Activated T-cell treated with anti-CD3 and anti-CD28 coated beads, Interleukin-2, amount 50 U/mL, for 72 hours (primary cell): Measurements from ENCODE around the gene SYTL4. TPM values are rescaled to one million over a fixed set of nuclear protein-coding genes. Genes with fewer than 3 reads are reported as not detected.

Source experiments
- ATAC-seq, 2 donors: fragments of 150-1000 bp; cut with Tn5 transposase; replicated peaks in 1 of 2; 2 replicates each; pipeline ENCODE4 v1.10.0; 2021; ENCODE audit warnings: moderate library complexity in 2 of 2, mild to moderate bottlenecking in 1 of 2
- DNase-seq, 2 donors: peaks; one replicate each; pipeline ENCODE4 v3.0.0; 2021 to 2022; ENCODE audit warnings: mixed read lengths in 1 of 2
- H3K27ac Mint-ChIP-seq: one replicate; pipeline ENCODE4 v1.8.0; 2022; ENCODE audit warnings: mild to moderate bottlenecking, moderate library complexity, mixed read lengths
- H3K27me3 Mint-ChIP-seq: one replicate; pipeline ENCODE4 v1.8.0; 2022; ENCODE audit warnings: low read depth, mixed read lengths
- H3K36me3 Mint-ChIP-seq, 2 donors: one replicate each; pipeline ENCODE4 v1.8.0; 2022; ENCODE audit warnings: mixed read lengths in 2 of 2, mild to moderate bottlenecking in 1 of 2; ENCODE audit not compliant: insufficient read depth in 2 of 2
- H3K4me1 Mint-ChIP-seq: one replicate; pipeline ENCODE4 v1.8.0; 2022; ENCODE audit warnings: low read depth, mixed read lengths
- H3K4me3 Mint-ChIP-seq, 2 donors: one replicate each; pipeline ENCODE4 v1.8.0; 2022; ENCODE audit warnings: mild to moderate bottlenecking in 2 of 2, mixed read lengths in 2 of 2, moderate library complexity in 2 of 2
- H3K9me3 Mint-ChIP-seq, 2 donors: one replicate each; pipeline ENCODE4 v1.8.0; 2022; ENCODE audit warnings: mixed read lengths in 2 of 2
- total RNA-seq, 2 donors: library from RNA; stranded (reverse); gene quantifications; one replicate each; pipeline ENCODE4 v1.2.3, GENCODE V29; 2022

The SYTL4 gene
- total RNA-seq, 2 donors from 2014 or later: not detected

DNA sequence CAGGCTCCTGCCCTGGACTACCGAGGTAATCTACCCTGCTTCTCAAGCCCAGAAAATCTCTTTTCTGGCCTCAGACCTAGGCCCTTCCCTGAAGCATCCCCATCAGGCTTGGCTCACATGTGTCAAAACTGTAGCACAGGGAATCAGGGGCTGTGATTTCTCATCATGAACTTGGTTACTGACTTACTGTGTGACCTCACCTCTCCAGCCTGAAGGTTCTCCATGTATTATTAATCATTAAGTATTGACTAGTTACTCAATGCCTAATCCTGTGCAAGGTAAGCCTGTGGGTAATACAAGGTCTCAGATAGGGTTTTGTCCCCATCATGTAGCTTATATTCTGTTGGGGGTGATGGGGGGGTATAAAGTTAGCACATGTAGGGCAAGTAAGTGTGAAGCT, 81.1 kb downstream of the SYTL4 start:
- ATAC-seq (no peak), DNase-seq (no peak)
- Mint-ChIP-seq H3K9me3 (no peaks in the 10 kb centered on the region), H3K4me3 (no peak overlapping the region), H3K27me3 (peaks cover 38% of the 10 kb centered on the region), H3K27ac (no peak overlapping the region), H3K4me1 (no peaks in the 10 kb centered on the region), H3K36me3 (no peaks in the 10 kb centered on the region)

DNA sequence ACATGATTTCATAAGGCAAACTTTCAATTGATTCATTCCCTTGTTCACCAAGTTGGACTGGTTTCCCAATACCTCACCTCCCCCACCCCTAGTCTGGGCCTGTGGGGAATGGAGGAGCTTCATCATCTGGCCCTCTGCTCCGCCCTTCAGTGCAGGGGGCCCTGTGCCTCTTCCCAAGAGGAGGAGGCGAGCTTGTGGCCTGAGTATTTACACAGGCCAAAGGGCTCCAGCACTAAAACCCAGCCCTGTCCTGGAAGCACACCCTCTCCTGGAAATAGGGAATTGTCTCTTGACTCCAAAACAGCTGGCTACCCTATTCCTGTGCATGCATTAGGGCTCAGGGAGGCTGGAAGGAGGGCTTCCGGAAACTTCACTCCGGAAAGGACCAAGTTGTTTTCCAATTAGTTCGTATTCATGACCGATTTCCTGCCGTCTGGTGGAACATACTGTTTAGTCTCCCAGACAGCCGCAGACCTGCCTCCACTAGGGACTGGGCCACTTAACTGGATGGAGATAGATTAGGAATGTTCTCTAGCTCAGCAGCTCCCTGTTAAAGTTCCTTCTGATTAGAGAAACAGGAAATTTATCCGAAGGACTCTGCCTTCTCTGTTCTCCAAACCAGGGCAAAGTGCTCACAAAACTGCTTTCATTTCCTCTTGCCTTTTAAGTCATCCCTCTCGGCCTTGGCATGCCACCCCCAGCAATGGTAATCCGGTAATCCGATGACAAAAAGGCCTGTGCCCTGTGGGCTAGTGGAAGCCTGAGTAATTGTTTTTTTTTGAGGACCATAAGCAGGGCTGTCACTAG, 82.2 kb downstream of the SYTL4 start:
- no peaks in the 10 kb centered on the region for H3K4me1 Mint-ChIP-seq
- H3K4me3 Mint-ChIP-seq: no peak overlapping the region

DNA sequence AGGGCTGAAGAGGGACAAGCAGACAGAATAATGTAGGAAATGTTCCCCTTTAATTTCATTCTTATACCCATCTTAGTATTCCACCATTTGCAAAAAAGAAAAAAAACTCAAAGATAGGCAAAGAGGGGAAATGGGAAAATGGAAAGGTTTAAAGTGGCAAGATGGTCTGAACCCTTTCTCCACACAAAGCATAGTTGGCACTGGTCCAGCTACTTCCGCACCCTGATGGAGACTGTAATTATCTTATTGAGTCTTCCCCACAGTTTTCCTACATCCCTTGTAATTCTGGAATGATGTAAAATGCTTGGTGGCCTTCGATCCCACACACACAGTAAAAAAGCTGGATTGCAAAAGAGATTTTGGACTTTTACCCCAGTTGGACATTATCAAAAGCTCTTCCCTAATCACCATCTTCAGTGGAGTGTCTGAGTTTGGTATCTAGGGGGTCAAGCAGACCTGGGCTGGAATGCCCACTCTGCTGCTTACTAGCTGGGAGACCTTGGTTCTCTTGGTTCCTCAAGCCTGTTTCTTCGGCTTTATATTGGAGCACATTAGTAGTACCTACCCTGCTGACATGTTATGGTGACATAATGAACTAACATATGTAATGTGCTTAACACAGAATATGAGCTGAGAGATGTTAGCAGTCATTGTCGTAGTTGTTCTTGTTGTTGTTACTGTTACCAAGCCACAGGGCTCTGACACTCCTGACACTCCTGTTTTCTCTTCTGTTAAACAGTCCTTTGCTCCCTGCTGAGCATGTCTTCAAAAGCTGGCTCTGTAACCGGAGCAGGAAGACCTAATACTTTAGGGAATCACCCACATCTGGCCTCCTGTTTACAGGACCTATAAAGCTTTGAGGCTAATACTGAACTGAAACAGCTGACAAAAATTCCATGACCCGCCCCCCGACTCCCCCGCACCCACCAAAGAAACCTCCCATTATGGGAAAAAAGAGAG, 83.2 kb downstream of the SYTL4 start:
- no peak for DNase-seq
- Mint-ChIP-seq H3K4me3 (no peak overlapping the region), H3K27me3 (peaks cover 53% of the 10 kb centered on the region), H3K4me1 (no peaks in the 10 kb centered on the region), H3K27ac (no peak overlapping the region), H3K9me3 (no peaks in the 10 kb centered on the region), H3K36me3 (no peaks in the 10 kb centered on the region)
- no peak for ATAC-seq

More for the DNA sequence above, 82.2 kb downstream of the SYTL4 start:
- ATAC-seq (no peak), DNase-seq (no peak)
- peaks cover 44% of the 10 kb centered on the region for H3K27me3 Mint-ChIP-seq
- no peaks in the 10 kb centered on the region for H3K36me3 Mint-ChIP-seq
- H3K27ac Mint-ChIP-seq: no peak overlapping the region
- H3K9me3 Mint-ChIP-seq: no peaks in the 10 kb centered on the region

DNA sequence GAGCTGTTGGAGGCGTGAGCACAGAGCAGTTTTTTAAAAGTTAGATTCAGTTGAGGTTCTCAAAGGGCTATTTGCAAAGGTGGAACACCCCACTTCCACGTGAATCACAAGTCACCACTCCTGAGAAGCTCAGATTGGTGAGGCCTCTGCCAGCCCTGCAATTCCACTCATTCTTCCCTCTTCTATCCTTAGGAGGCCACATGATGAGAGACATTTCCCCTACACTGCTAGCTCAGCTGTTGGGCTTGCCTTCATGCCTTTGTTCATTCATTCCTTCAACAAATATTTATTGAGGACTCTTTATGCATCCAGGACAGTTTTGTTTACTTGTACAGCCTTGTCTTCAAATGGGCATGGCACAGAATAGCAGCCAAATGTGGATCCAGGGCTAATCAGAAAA, 84.2 kb downstream of the SYTL4 start:
- Mint-ChIP-seq H3K36me3 (no peaks in the 10 kb centered on the region), H3K27ac (no peak overlapping the region), H3K4me1 (no peaks in the 10 kb centered on the region), H3K27me3 (peaks cover 50% of the 10 kb centered on the region), H3K9me3 (no peaks in the 10 kb centered on the region), H3K4me3 (no peak overlapping the region)
- no peak for DNase-seq
- no peak for ATAC-seq

DNA sequence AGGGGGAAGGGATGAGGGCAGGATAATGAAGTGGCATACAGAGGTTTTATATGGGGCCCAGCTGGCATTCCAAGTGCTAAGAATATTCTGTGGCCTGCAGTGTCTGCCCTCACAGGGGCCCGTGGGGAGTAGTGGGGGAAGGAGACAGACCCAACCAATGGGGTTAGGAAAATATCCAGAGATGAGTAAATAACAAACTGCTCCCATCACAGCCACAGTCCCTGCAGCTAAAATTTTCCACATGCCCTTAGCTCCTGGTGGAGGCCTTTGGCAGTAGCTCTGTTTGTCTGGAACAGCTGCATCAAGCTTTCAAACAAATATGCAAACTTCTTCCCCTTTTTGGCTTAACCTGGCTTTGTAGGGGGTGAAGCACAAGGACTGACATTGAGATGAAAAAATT, 84.8 kb downstream of the SYTL4 start:
- ATAC-seq: no peak
- H3K27ac Mint-ChIP-seq: no peak overlapping the region
- H3K27me3 Mint-ChIP-seq: peaks cover 50% of the 10 kb centered on the region
- no peaks in the 10 kb centered on the region for H3K9me3 Mint-ChIP-seq
- no peaks in the 10 kb centered on the region for H3K36me3 Mint-ChIP-seq
- H3K4me3 Mint-ChIP-seq: no peak overlapping the region
- no peaks in the 10 kb centered on the region for H3K4me1 Mint-ChIP-seq
- DNase-seq: no peak

DNA sequence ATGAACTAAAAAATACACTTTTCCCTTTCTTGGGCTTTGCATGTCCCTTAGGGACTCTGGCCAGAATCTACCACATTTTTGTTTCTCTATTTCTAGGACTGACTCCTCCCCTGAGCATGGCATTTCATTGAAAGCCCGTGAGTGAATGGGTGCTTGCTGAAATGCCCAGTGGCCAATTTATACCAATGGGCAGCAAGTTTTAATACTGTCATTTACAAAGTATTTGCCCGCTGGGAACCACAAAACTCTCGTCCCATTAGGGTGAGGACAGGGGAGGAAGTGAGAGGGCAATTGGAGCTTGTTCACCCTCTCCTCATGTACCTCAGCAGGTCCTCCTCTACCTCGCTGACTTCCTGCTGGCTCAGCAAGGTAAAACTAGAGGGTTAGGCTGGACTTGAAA, 86.8 kb downstream of the SYTL4 start:
- no peak overlapping the region for H3K27ac Mint-ChIP-seq
- no peaks in the 10 kb centered on the region for H3K4me1 Mint-ChIP-seq
- H3K4me3 Mint-ChIP-seq: no peak overlapping the region
- H3K27me3 Mint-ChIP-seq: peaks cover 54% of the 10 kb centered on the region
- no peaks in the 10 kb centered on the region for H3K36me3 Mint-ChIP-seq
- no peak for DNase-seq
- H3K9me3 Mint-ChIP-seq: no peaks in the 10 kb centered on the region
- no peak for ATAC-seq

DNA sequence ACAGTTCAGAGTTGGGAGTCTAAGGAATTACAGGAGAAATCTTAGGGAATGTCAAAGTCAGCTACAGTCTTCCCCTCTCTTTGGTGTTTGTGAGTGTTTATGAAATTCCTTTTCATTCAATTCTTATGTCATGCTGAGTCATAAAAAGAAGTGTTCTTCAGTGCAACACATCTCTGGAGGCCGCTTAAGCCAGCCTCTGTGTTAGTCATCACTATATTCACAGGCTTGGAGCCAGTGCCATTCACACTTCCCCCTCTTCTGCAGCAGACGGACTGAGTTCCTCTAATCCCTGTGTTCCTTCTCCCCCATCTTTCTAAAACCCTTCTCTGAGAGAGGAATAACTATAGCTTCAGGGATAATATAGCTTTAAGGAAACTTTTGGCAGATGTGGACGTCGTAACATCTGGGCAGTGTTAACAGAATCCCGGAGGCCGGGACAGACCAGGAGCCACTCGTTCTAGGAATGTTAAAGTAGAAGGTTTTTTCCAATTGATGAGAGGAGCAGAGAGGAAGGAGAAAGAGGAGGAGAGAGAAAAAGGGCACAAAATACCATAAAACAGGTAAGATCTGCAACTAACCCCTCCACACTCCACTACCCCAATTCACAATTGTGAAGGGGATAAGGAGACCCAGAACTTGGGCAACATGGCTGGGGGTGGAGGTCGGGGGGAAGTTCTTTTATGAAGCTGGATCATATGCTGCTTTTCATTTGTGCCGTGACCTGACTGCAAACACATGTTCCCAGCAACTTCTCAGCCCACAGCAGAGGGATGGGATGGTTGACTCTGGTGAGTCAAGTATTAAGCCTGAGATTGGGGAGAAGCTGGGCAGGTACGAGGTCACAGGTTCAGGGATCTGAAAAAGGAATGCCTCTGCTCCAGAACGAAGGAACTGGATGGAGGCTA, 87.7 kb downstream of the SYTL4 start, which contains the start of gene SRPX2:
SRPX2 (plus strand) TSS at position 244 of the 905 bp plus-strand sequence. CDS start 2,124 bp downstream, outside the sequence.
- Mint-ChIP-seq H3K36me3 (no peaks in the 10 kb centered on the region), H3K4me1 (no peaks in the 10 kb centered on the region), H3K27me3 (peaks cover 63% of the 10 kb centered on the region), H3K27ac (no peak within 1 kb of the TSS), H3K4me3 (no peak within 1 kb of the TSS), H3K9me3 (no peaks in the 10 kb centered on the region)
- DNase-seq (no peak), ATAC-seq (peak; percentile 39 to 46)

DNA sequence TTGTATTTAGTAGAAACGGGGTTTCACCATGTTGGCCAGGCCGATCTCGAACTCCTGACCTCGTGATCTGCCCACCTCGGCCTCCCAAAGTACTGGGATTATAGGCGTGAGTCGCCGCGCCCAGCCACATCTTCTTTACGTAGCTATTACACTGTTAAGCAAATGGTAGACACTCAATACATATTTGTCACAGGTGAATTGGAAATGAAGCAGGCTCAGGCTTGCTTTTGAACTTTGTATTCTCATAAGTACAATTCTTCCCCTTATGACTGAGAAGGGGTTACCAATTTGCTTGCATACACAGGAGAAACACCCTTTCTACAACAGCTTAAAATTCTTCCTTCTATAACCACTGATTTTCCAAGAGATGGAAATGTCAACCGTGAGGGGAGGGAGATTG, 88.7 kb downstream of the SYTL4 start:
- Mint-ChIP-seq H3K4me3 (no peak overlapping the region), H3K27me3 (peaks cover 70% of the 10 kb centered on the region), H3K36me3 (no peaks in the 10 kb centered on the region), H3K27ac (no peak overlapping the region), H3K4me1 (no peaks in the 10 kb centered on the region), H3K9me3 (no peaks in the 10 kb centered on the region)
- ATAC-seq (no peak), DNase-seq (no peak)

DNA sequence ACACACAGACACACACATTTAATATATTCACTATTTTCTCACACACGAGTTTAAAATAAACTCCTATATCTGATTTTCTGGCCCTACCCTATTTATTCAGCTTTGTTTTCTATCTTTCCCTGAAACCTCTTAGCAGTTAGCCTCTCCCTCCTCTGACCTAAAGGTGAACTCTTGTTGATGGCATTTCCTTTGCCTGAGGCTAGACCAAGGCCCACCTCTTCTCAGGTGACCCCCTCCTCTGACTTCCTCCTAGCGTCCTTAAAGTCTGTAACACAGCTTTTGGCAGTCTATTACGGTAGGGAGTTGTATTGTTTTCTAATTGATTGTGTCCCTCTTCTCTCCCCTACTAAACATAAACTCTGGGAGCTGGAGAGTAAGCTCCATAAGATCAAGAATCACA, 89.6 kb downstream of the SYTL4 start:
- H3K27me3 Mint-ChIP-seq: peaks cover 70% of the 10 kb centered on the region
- H3K4me3 Mint-ChIP-seq: no peak overlapping the region
- no peaks in the 10 kb centered on the region for H3K36me3 Mint-ChIP-seq
- H3K9me3 Mint-ChIP-seq: no peaks in the 10 kb centered on the region
- DNase-seq (no peak), ATAC-seq (no peak)
- no peaks in the 10 kb centered on the region for H3K4me1 Mint-ChIP-seq
- no peak overlapping the region for H3K27ac Mint-ChIP-seq

DNA sequence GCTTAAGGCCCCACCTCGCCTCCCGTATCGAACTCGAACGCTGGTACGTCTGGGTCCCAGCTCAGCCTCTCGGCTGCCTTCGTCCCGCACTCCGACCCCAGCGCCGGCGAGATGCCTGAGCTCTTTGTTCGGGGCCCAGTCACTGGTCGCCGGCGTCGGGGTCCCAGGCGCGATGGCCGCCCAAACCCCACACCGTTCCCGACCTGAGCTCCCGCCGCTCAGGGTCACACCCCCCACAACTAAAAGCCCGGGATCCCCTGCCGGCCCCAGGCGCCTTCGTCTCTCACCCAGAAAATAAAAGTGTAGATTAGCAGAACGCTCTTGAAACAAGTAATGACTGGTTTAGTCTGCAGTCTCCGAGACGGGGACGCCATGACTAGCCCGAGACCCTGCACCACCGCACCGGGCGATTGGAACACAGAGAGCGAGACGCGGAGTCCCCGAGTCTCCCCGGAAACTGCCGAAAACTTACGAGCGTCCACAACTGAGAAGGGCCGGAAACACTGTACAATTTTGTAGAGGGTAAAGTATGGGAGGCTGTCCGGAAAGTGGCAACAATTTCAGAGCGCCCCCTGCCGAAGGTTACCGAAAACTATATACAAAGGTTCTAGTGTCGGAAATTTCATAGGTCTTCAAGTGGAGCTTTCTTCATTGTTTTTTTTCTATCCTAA, 95.5 kb downstream of the SYTL4 start, which contains the start of gene TSPAN6:
TSPAN6 (minus strand) TSS at position 486 of the 671 bp plus-strand sequence; CDS start at position 374, 112 bp downstream.
- Mint-ChIP-seq H3K27me3 (peaks cover 57% of the 10 kb centered on the region), H3K9me3 (no peaks in the 10 kb centered on the region), H3K4me1 (peaks cover 9% of the 10 kb centered on the region), H3K4me3 (peak within 1 kb of the TSS; percentile 83 to 87), H3K27ac (no peak within 1 kb of the TSS), H3K36me3 (no peaks in the 10 kb centered on the region)
- ATAC-seq: peak; percentile 100
- peak; percentile 66 to 79 for DNase-seq

DNA sequence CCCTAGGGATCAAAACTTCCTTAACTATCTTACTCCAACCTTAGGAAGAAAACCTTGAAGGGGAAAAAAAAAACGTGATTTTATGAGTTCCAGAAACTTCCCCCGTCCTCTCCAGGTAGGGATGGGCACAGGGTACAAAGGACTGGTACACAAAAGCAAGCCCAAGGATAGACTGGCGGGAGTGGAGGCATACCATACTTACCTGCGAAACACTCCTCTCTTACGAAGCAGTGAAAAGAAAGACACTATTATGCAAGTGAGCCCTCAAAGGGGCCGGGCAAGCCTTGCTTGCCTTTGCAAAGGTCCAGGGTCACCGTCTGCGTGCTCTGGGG, 96.0 kb downstream of the SYTL4 start:
- Mint-ChIP-seq H3K27me3 (peaks cover 54% of the 10 kb centered on the region), H3K27ac (no peak overlapping the region), H3K4me3 (peak overlapping the region; percentile 83 to 87), H3K9me3 (no peaks in the 10 kb centered on the region), H3K36me3 (no peaks in the 10 kb centered on the region), H3K4me1 (peaks cover 9% of the 10 kb centered on the region)
- ATAC-seq (peak in 1 of 2 donors; percentile 12), DNase-seq (no peak)

DNA sequence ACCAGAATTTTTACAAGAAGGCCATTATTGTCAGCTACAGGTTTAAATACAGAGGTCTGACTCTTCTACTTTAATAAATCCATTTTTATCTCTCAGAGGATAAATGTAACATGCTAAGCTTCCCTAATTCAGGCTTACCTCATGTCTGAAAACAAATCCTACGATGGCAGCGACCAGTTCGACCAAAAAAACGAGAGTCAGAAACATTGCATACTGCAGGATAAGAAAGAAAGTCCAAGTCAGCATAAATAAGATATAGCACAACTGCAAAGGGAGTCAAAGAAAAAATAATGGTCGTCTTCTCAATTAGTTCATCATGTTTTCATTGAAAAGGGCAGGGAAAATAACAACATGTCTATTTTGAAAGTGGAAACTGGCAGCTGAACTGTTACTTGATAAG, 96.9 kb downstream of the SYTL4 start:
- DNase-seq (no peak), ATAC-seq (no peak)
- H3K27me3 Mint-ChIP-seq: peaks cover 56% of the 10 kb centered on the region
- H3K4me1 Mint-ChIP-seq: peaks cover 9% of the 10 kb centered on the region
- H3K9me3 Mint-ChIP-seq: no peaks in the 10 kb centered on the region
- no peak overlapping the region for H3K4me3 Mint-ChIP-seq
- no peak overlapping the region for H3K27ac Mint-ChIP-seq
- H3K36me3 Mint-ChIP-seq: no peaks in the 10 kb centered on the region
